GM12878 (cell line): Measurements from ENCODE around the gene ARHGEF11. TPM values are rescaled to one million over a fixed set of nuclear protein-coding genes. Genes with fewer than 3 reads are reported as not detected.

Experiments
- ATAC-seq: fragments of 200-7000 bp; cut with Tn5 transposase; 3 replicates; pipeline ENCODE4 v1.9.1; 2020; ENCODE audit warnings: mild to moderate bottlenecking, moderate library complexity
- BruUV-seq: library from RNA; stranded (reverse); fragments of 400-500 nt; replicated peaks from 2 replicates; lab custom pipeline; 2021; lab: Mats Ljungman, UMichigan
- CTCF ChIA-PET: fragments of 300-600 bp; sonication (Branson Sonifier 250); formaldehyde crosslinking; extraction: SDS; loops from one replicate; lab custom pipeline; 2021; ENCODE audit warnings: inconsistent platforms; lab: Yijun Ruan, JAX
- POLR2A ChIA-PET: fragments of 350-600 bp; formaldehyde crosslinking; extraction: SDS; loops from one replicate; lab custom pipeline; 2021; ENCODE audit warnings: inconsistent platforms; lab: Charles Lee
- RAD21 ChIA-PET: fragments of 300-600 bp; sonication (Branson Sonifier 250); formaldehyde crosslinking; loops from one replicate; lab custom pipeline; 2023; ENCODE audit warnings: antibody characterized with exemption; ENCODE audit not compliant: unreplicated experiment; lab: Charles Lee
- SMC1A ChIA-PET: fragments of 300-600 bp; sonication (Branson Sonifier 250); formaldehyde crosslinking; loops from one replicate; lab custom pipeline; 2023; ENCODE audit not compliant: unreplicated experiment, uncharacterized antibody; lab: Charles Lee
- DNase-seq: peaks from one replicate; pipeline ENCODE4 v3.0.0-alpha.2; 2011; ENCODE audit warnings: low read depth, low spot score
- FAIRE-seq: peaks from 3 replicates; lab custom pipeline; 2011; peaks lifted over from hg19 to GRCh38; lab: Jason Lieb, UNC
- H2AFZ ChIP-seq: 2 replicates; pipeline ENCODE4 v1.6.0; 2011; ENCODE audit warnings: low read depth, low read length, control low read depth; ENCODE audit not compliant: control insufficient read depth
- H3K27ac ChIP-seq: 2 replicates; pipeline ENCODE4 v1.5.1; 2011; ENCODE audit warnings: control low read depth; ENCODE audit not compliant: control insufficient read depth, insufficient read depth
- H3K27me3 ChIP-seq, 2 experiments: replicated peaks in 1 of 2; 2 replicates each; pipeline versions ENCODE4 v1.6.0 to v1.6.1; 2011; ENCODE audit warnings: low read length in 1 of 2; ENCODE audit not compliant: control insufficient read depth in 2 of 2, insufficient read depth in 2 of 2
- H3K36me3 ChIP-seq, 2 experiments: 2 replicates each; pipeline ENCODE4 v1.5.1; 2011; ENCODE audit warnings: low read length in 1 of 2; ENCODE audit not compliant: control insufficient read depth in 2 of 2, insufficient read depth in 2 of 2
- H3K4me1 ChIP-seq: 2 replicates; pipeline ENCODE4 v1.6.1; 2011; ENCODE audit warnings: mild to moderate bottlenecking, low read length, moderate library complexity, mixed read lengths; ENCODE audit not compliant: control insufficient read depth, insufficient read depth
- H3K4me2 ChIP-seq: 2 replicates; pipeline ENCODE4 v1.6.0; 2011; ENCODE audit warnings: control low read depth; ENCODE audit not compliant: control insufficient read depth, insufficient read depth
- H3K4me3 ChIP-seq: fragments of 200-600 bp; sonication (generic); 2 replicates; pipeline ENCODE4 v1.5.1; 2016
- H3K79me2 ChIP-seq: 2 replicates; pipeline ENCODE4 v1.6.0; 2011; ENCODE audit warnings: low read length; ENCODE audit not compliant: control insufficient read depth, insufficient read depth
- H3K9ac ChIP-seq: 2 replicates; pipeline ENCODE4 v1.8.0; 2011; ENCODE audit warnings: low read length, control low read depth, mixed read lengths; ENCODE audit not compliant: control insufficient read depth, insufficient read depth
- H3K9me3 ChIP-seq: replicated peaks from 3 replicates; pipeline ENCODE4 v1.5.1; 2011; ENCODE audit warnings: mild to moderate bottlenecking, low read length; ENCODE audit not compliant: control insufficient read depth, insufficient read depth
- H4K20me1 ChIP-seq: 2 replicates; pipeline ENCODE4 v1.6.0; 2011; ENCODE audit not compliant: control insufficient read depth, insufficient read depth
- IKZF1 ChIP-seq: fragments of 450-650 bp; conservative IDR thresholded peaks from 2 replicates; pipeline ENCODE4 v1.6.1; 2017; ENCODE audit warnings: antibody characterized with exemption, mild to moderate bottlenecking
- IKZF2 ChIP-seq, 2 experiments: fragments of 450-650 bp; IDR thresholded peaks; 2 replicates each; pipeline ENCODE4 v1.6.1; 2017; ENCODE audit warnings: mild to moderate bottlenecking in 2 of 2, moderate library complexity in 2 of 2
- SPI1 ChIP-seq: IDR thresholded peaks from 2 replicates; pipeline ENCODE4 v1.6.1; 2011; ENCODE audit warnings: low read depth, mild to moderate bottlenecking, low read length, moderate library complexity, borderline replicate concordance; ENCODE audit not compliant: insufficient read depth
- TCF3 ChIP-seq: IDR thresholded peaks from 2 replicates; pipeline ENCODE4 v1.6.1; 2012; ENCODE audit warnings: low read depth, mild to moderate bottlenecking, low read length, borderline replicate concordance; ENCODE audit not compliant: insufficient read depth
- ZNF274 ChIP-seq: IDR thresholded peaks from one replicate; pipeline ENCODE4 v1.8.0; 2011; ENCODE audit not compliant: insufficient read length, insufficient read depth
- ZNF622 ChIP-seq: fragments of 450-650 bp; IDR thresholded peaks from 2 replicates; pipeline ENCODE4 v1.6.1; 2017; ENCODE audit warnings: mild to moderate bottlenecking, inconsistent platforms
- WGBS: methylation state at CpG from one replicate; pipeline ENCODE4 v1.1.6; 2016; ENCODE audit warnings: low lambda C conversion rate; ENCODE audit not compliant: insufficient replicate concordance, insufficient coverage; ENCODE audit errors: missing lambda C conversion rate; 5-methylcytosine and 5-hydroxymethylcytosine counted together
- in situ Hi-C: fragments of 300-500 bp; cut with MboI; formaldehyde crosslinking; loops from 9 replicates; pipeline ENCODE4 v1.14.3; 2018; ENCODE audit warnings: mixed read lengths
- intact Hi-C: fragments of 100-400 bp; cut with micrococcal nuclease; formaldehyde crosslinking; loops from one replicate; pipeline ENCODE4 v1.14.2; 2022; ENCODE audit not compliant: unreplicated experiment
- polyA plus RNA-seq, 11 experiments: library from polyadenylated mRNA; depleted of rRNA in 4 of 11; unstranded in 6 of 11; stranded (reverse) in 5 of 11; fragments of >200 nt; fragmentation: Nextera tagmentation in 4 of 11; fragmentation: Illumina TruSeq in 1 of 11; extraction: Ambion mirVana in 4 of 11; extraction: Trizol in 1 of 11; gene quantifications; 1 replicate in 1 of 11; 2 replicates in 10 of 11; pipeline versions ENCODE4 v1.2.1 to v1.2.3, GENCODE V29; 2011 to 2016; ENCODE audit warnings: inconsistent platforms in 2 of 11, missing spikeins in 2 of 11, low read depth in 1 of 11
- total RNA-seq, 4 experiments: library from RNA; depleted of rRNA in 3 of 4; stranded (reverse); fragments of >200 nt in 3 of 4; fragmentation: Illumina TruSeq in 1 of 4; extraction: Trizol in 1 of 4; gene quantifications; 2 replicates each; pipeline versions ENCODE4 v1.2.1 to v1.2.3, GENCODE V29; 2013 to 2021

Gene ARHGEF11
- total and polyA plus RNA-seq, 10 of the 15 experiments (the other 5 are each of a cell fraction or from before 2014, with no cell fraction given), result 0.05 to 12.7 (median 1.8) TPM

- Histone ChIP-seq H4K20me1 (no peaks in the 10 kb centered on the region), H3K9me3 (no peaks in the 10 kb centered on the region), H3K27ac (no peak overlapping the region), H3K79me2 (no peaks in the 10 kb centered on the region), H2AFZ (no peak overlapping the region), H3K4me2 (no peak overlapping the region), H3K9ac (no peak overlapping the region), H3K36me3 (no peaks in the 10 kb centered on the region), H3K4me1 (no peaks in the 10 kb centered on the region; the same call in 1 of the 2 replicates), H3K4me3 (no peak overlapping the region), H3K27me3 (no peaks in the 10 kb centered on the region)
- ATAC-seq (no peak), FAIRE-seq (no peak), DNase-seq (no peak)
- ChIA-PET CTCF (no interaction called here), POLR2A (interaction anchor here (1.2 kb wide), 1 partner anchor 13 kb away, joined by 3 read pairs; no protein-coding TSS in a partner anchor), SMC1A (no interaction called here), RAD21 (interaction anchor here (0.5 kb wide), 1 partner anchor 79 kb away, joined by 3 read pairs; no protein-coding TSS in a partner anchor)
- TF ChIP-seq ZNF274 (no peak), TCF3 (no peak), SPI1 (0 out of 2 replicates have a peak, but pooled peaks have one; percentile 0)
- in situ Hi-C loops (no loop called here), intact Hi-C loops (no loop called here)
- 77% methylated on average over 2 of the region's 2 CpGs for WGBS
- no TSS peak for BruUV-seq
Observed at GRCh38 chr1:157030728-157031127, 14.8 kb downstream of the ARHGEF11 start.

DNA sequence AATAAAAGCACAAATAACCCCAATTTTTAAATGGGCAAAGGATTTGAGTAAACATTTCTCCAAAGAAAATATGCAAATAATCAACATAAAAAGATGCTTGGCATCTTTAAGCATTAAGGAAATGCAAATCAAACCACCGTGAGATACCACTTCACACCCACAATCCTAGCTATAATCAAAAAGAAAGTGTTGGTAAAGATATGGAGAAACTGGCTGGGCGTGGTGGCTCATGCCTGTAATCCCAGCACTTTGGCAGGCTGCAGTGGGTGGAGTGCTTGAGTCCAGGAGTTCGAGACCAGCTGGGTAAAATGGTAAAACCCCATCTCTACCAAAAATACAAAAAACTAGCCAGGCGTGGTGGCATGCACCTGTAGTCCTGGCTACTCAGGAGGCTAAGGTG, 16.9 kb downstream of the ARHGEF11 start:
- peaks cover 0 to 1% of the 10 kb centered on the region in 2 experiments; a peak in 2 of 4 replicates for H3K36me3 ChIP-seq
- no peak overlapping the region for H3K4me2 ChIP-seq
- WGBS, result 3% methylated on average over 4 of the region's 4 CpGs
- TF ChIP-seq IKZF2 (IDR thresholded peaks at IDR 0.05), result 0 out of 4 replicates have a peak, but pooled peaks of 1 of the 2 experiments have one; percentile 16
- peak; percentile 17; the same call in 1 of the 2 replicates for TF ChIP-seq IKZF1
- no peak for TF ChIP-seq ZNF622
- TF ChIP-seq, all 136 proteins: peak for 2
- SMC1A ChIA-PET, result interaction anchor here (1.2 to 1.9 kb wide), 4 partner anchors 11 to 25 kb away, joined by 3 to 9 read pairs (median 6); no protein-coding TSS in a partner anchor
- in situ Hi-C loops (no loop called here), intact Hi-C loops (no loop called here)
- no peak overlapping the region for H3K4me3 ChIP-seq
- H3K9me3 ChIP-seq, result no peaks in the 10 kb centered on the region
- ATAC-seq (no peak), DNase-seq (no peak), FAIRE-seq (no peak)
- no peaks in the 10 kb centered on the region for H3K79me2 ChIP-seq
- H2AFZ ChIP-seq, result no peak overlapping the region
- POLR2A ChIA-PET, result no interaction called here
- no peak overlapping the region for H3K27ac ChIP-seq
- no TSS peak for BruUV-seq
- no peaks in the 10 kb centered on the region for H4K20me1 ChIP-seq
- no peak overlapping the region for H3K9ac ChIP-seq
- H3K27me3 ChIP-seq, result no peaks in the 10 kb centered on the region
- CTCF ChIA-PET, result interaction anchor here (0.5 to 2.0 kb wide), 5 partner anchors 12 to 262 kb away, joined by 3 to 16 read pairs (median 4); no protein-coding TSS in a partner anchor
- RAD21 ChIA-PET, result interaction anchor here (0.9 to 1.9 kb wide), 4 partner anchors 11 to 45 kb away, joined by 3 to 4 read pairs (median 4); partner anchors contain the start of gene ARHGEF11
- H3K4me1 ChIP-seq, result no peaks in the 10 kb centered on the region
